Stimulated activated CD8-positive, alpha-beta memory T cell treated with anti-CD3 and anti-CD28 coated beads, Interleukin-15, amount 100 ng/mL, for 4 hours (primary cell): ENCODE results near the gene FFAR1.
"Not testable (repeated sequence)": the region's sequence is repeated elsewhere in the genome, so short reads cannot be mapped to it uniquely, and the experiment has no call there.

ENCODE experiments used
- DNase-seq, 2 donors: peaks; one replicate each; pipeline ENCODE4 v3.0.0-alpha.2; 2020; ENCODE audit warnings: low read depth in 2 of 2

FFAR1 gene

DNA sequence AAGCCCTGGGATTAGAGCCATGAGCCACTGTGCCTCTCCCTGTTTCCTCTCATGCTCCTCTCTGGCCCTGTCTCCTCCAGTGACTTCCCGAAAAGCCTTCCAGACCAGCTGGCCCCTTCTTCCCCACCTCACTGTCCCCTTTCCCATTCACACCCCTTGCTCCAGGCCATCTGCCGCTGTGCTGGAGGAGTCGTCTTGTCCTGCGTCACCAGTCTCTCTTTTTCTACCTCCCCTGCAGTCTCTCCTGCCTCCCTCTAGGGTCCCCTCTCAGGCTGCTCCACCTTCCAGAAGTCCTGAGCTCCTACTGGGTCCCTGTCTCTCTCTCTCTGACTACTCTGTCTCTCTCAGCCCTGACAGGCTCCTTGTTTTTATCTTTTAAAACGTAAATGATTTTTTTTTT, 5.3 kb upstream of the FFAR1 start:
- no peak for DNase-seq

DNA sequence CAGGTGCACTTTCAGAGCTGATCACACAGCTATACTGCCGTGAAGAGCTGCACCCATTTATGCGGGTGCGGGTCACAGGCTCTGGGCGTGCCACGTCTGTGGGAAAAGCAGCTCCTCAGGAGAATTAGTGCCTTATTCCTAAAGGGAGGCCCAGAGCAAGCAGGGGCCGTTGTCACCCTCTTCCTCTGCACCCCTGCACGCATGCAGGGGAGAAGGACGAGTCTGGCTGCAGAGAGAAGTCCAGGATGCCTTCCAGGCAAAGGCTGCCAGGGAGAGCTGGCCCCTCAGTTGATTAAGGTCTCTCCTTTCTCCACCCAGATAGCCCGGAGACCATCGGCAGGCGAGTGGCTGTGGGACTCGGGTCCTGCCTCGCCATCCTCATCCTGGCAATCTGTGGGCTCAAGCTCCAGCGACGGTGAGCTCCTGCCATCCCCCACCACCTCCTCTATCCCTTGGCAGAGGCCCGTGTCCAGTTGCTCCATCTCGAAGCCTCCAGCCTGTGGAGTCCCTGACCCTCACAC, 3.1 kb upstream of the FFAR1 start:
- DNase-seq = no peak

DNA sequence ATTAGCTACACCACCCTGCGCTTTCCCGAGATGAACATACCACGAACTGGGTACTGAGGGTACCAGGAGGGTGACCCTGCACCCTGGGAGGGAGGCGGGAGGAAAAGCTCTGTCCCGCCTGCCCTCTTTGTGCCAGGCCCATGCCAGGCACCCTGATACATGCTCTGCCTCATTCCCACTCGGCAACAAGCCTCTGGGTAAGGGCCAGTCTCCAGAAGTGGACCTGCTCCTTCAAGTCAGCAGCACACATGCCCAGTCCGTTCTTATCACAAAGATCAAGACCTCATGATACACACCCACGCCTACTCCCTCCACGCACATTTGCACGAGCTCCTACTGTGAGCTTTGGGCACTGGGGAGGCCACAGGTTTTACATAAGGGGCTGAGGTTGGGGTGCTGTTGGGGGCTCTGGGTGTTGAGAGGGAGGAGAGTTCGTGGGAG, 2.0 kb upstream of the FFAR1 start:
- no peak for DNase-seq

DNA sequence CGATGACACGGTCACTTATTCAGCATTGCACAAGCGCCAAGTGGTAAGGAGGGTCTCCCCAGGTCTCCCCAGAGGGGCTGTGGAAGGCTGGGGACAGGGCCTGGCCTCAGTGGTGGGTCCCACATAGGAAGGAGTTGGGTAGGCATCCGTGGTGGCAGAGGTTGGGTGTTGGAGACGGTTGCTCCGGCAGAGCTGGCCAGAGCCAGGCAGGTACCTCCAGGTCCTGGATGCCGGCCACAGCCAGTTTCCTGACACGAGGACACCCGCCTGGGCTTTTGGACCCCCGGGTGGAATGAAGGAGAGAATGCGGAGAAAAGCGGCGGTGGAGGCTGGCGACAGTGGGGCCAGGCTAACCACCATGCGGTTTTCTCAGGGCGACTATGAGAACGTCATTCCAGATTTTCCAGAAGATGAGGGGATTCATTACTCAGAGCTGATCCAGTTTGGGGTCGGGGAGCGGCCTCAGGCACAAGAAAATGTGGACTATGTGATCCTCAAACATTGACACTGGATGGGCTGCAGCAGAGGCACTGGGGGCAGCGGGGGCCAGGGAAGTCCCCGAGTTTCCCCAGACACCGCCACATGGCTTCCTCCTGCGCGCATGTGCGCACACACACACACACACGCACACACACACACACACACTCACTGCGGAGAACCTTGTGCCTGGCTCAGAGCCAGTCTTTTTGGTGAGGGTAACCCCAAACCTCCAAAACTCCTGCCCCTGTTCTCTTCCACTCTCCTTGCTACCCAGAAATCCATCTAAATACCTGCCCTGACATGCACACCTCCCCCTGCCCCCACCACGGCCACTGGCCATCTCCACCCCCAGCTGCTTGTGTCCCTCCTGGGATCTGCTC, 1.3 kb upstream of the FFAR1 start:
- peak; percentile 48 to 56 for DNase-seq

DNA sequence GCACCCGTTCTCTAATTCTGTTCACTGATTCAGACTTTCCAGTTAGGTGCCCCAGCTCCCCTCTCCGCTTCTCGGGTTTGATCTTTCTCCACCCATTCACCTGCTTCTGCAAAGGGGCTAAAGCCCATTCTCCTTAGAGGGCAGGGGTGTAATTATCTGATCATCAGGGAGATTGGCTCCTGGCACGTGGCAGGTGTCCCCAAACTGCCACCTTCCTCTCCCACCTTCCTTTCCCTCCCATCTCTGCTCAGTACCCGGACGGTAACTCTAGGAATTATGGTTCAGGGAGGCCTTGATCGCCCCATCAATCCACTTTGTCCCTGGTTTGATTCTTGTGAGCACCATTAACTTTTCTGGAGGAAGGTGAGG, 212 bp downstream of the FFAR1 start:
- no peak for DNase-seq

DNA sequence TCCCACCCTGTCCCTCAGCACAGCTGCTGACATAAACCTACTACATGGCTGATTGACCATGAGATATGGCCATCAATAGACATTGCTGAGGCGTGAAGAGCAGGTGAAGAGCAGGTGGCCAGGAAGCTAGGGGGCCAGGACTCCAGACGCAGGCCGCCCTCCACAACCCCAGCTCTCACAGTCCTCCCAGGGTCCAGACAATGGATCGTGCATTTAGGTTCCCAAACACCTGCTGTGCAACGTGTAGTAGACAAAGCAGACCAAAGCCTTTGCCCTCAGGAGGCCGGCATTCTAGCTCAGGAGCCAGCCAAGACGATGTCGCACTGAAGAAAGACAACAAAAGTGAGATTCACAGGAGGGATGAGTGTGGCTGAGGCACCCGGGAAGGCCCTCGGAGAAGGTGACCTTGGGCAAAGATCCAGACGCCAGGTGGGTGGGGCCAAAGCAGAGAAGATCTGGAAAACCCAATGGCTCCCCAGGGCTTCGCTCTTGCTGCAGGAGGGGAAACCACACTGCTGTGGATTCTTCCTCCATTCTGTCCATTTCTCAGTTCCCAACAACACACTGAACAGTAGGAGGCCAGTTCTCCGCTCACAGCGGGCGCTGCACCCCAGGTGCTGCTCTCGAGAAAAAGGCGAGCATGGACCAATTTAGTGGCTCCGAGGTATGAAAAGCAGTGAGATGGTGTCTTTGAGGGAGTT, 1.4 kb downstream of the FFAR1 start:
- DNase-seq = no peak

DNA sequence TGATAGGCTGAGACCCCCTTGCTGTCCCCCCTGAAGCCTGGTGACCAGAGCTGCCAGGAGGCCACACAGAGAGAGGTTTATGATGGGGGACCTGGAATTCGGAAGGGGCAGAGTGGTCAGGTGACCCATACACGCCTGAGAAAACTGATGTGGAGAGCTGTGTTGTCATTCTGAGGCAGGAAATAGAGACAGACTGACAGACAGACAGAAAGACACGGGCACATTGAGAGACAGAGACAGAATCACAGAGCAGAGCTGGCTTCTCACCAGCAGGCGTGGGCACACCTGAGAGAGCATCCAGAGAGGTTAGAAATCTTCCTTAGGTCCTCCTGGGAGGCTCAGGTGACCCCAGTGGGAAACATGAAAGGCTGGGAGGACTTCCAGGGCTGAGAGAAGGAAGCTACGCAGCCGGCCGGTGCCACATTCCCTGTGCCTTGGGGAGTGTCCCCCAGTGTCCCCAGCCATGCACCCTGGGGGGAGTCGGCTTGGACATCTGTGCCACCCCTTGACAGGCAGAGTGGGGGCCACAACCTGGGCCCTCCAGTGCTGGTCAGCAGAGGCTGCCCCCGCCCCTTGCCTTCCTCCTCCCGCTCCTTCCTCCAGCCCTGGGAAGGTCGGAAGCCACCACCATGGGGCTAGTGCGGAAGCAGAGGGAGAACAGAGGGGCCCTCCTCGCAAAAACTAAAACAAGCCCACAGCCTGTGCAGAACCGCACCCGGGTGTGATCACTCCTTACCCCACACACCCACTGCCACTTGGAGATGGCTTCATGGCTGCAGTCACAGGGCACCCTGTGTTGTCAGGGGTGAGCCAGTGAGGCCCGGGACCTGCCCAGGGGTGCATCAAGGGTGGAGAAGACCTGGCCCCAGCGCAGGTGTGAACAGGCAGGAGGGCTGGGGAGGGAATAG, 2.2 kb downstream of the FFAR1 start:
- DNase-seq = no peak

DNA sequence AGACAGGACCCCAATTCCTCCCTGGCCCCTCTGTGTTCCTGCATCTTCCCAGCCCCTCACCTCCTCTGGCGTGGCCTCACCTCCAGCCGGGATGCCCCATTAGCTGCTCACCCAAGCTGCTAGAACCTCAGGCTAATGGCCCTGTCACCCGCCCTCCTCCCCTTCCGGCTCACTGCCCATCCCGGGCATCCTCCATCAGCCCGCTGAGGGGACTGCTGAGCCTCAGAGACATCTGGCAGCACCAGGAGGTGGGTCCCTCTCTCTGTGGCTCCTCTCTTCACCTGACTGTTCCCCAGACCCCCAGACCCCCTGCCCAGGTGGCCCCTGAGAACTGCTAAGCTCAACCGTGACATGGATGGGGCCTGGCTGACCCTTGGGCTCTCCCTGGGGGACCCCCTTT, 2.9 kb downstream of the FFAR1 start:
- DNase-seq = no peak

DNA sequence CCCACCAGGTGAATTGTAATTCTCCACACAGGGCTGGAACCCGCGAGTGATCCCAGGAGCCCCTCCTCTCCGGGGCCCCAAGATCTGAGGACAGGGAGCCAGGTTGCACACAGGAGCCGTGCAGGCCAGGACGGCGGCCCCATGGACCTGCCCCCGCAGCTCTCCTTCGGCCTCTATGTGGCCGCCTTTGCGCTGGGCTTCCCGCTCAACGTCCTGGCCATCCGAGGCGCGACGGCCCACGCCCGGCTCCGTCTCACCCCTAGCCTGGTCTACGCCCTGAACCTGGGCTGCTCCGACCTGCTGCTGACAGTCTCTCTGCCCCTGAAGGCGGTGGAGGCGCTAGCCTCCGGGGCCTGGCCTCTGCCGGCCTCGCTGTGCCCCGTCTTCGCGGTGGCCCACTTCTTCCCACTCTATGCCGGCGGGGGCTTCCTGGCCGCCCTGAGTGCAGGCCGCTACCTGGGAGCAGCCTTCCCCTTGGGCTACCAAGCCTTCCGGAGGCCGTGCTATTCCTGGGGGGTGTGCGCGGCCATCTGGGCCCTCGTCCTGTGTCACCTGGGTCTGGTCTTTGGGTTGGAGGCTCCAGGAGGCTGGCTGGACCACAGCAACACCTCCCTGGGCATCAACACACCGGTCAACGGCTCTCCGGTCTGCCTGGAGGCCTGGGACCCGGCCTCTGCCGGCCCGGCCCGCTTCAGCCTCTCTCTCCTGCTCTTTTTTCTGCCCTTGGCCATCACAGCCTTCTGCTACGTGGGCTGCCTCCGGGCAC, 3.9 kb downstream of the FFAR1 start:
- no peak for DNase-seq

DNA sequence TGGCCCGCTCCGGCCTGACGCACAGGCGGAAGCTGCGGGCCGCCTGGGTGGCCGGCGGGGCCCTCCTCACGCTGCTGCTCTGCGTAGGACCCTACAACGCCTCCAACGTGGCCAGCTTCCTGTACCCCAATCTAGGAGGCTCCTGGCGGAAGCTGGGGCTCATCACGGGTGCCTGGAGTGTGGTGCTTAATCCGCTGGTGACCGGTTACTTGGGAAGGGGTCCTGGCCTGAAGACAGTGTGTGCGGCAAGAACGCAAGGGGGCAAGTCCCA, 4.4 kb downstream of the FFAR1 start:
- no peak for DNase-seq

DNA sequence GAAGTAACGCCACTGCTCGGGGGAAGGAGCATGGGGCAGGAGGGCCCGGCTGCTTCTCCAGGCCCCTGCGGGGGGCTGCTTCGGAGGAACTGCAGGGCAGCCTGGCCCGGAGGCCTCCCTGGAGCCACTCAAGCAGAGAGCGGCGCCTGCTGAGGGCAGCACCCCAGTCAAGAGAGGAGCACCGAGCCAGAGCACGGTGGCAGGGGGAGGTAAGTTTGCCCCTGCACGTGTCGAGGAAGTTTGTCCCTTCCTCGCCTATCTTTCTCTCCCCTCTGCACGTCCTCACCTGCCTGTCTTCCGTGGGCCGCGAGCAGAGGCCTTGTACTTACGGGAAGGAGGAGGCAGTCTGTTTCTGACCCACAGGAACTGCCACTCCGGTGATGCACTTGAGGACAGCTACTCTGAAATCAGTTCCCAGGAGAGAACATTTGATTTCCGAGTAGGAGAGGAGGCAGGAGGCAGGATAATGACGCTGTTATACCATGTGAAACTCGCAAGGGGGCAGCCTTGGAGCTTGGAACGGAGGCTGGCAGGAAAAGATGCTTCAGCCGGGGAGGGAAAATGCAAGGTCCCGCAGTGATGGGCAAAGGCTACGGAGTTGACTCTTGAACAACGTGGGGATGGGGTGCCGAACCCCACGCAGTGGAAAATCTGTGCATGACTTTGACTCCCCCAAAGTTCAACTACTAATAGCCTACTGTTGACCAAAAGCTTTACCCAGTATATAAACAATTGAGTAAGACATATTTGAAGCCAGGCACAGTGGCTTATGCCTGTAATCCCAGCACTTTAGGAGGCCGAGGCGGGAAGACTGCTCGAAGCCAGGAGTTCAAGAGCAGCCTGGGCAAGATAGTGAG, 5.0 kb downstream of the FFAR1 start:
- peak; percentile 29 to 45 for DNase-seq

DNA sequence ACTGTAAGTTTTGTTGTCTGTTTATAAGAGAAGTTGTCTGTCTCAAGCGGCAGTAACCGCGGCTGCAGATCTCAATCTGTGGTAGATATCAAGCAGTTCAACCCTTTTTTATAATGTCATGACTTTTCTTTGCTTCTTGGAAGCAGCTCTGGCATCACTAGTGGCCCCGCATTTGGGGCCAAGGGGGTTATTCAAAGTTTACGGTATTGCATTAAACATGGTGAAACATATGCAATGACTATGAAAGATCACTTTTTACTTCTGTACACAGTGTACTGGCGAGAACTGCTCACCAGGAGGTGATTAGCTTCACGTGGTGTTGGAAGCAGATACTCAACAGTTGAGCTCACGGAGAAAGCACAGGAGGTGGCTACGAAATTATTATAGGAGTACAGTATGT, 5.9 kb downstream of the FFAR1 start:
- no peak for DNase-seq

DNA sequence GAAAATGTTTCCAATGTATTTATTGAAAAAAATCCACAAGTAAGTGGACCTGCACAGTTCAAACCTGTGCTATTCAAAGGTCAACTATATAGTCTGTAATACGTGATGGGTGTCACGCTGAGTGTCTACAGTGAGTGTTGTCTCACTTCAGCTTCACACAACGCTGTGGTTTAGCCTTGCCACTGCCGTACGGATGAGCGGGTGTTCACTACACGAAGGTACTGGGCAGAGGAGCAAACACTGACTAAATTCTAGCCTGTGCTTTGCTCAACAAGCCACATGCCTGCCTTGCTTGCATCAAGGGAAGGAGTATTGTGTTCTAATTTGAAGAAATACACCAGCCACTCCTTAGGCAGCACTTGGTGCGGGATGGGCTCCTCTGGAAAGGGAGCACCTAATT, 7.2 kb downstream of the FFAR1 start:
- DNase-seq = no peak

DNA sequence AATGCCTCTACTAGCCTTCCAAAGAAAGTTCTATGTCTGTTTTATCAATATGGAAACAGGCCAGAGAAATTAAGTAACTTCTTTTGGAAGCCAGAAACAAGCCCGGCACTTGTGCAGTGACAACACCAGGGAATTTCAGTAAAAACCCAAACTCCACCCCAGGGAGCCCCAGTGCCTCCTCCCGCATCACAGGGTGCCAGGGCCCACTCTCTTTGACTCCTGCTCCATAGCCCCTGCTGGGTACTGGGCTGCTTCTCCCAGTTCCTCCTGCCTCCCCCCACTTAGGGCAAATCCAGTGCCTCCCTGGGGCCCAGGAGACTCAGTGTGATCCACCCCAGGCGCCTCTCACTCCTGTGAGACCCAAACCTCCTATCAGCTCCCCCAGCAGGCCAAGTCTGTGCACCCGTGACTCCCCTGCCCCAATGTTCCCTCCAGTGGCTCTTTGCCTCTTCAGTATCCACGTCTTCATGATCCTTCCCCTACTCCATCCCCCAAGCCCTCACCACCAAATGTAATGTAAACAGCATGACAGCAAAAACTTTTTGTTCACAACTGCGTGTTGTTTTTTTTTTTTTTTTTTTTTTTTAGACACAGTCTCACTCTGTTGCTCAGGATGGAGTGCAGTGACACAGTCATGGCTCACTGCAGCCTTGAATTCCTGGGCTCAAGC, 8.2 kb downstream of the FFAR1 start:
- DNase-seq = no peak

DNA sequence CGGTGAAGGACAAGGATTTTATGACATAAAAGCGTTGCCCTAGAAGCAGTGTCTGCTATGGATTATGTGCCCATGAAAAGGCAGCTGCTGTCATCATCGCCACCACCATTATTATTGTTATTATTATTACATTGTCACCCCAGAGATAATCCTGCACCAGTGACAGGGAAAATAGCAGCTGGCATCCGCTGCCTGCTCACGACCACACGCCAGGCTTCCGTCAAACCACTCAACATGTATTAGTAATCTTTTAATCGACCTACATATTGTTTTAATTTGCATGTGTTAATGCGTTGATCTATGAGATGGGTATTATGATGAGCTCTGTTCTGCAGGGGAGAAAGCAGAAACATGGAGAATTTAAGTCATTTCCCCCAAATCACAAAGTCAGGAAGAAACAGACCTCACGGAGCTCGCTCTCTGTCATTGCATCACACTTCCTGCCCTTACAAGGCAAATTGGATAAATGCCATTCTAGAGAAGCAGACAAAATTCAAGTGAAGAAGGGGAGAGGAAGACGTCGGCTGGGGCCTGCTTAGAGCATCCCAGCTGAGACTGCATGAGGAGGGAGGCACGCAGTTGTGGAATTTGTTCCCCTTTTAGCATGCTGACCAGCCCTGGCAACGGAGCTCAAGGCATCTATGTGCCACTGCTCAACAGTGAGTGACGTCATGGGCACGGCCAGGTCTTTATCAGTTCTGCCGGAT, 10.3 kb downstream of the FFAR1 start, which contains the start of gene FFAR3:
TSS of gene FFAR3 (plus strand) at position 594 of the 707 bp plus-strand sequence. CDS start 431 bp downstream, outside the sequence.
- DNase-seq = no peak

DNA sequence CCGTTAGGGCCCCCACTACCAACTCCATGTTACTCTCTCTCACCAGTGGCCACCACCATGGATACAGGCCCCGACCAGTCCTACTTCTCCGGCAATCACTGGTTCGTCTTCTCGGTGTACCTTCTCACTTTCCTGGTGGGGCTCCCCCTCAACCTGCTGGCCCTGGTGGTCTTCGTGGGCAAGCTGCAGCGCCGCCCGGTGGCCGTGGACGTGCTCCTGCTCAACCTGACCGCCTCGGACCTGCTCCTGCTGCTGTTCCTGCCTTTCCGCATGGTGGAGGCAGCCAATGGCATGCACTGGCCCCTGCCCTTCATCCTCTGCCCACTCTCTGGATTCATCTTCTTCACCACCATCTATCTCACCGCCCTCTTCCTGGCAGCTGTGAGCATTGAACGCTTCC, 11.1 kb downstream of the FFAR1 start:
- not testable (repeated sequence) for DNase-seq

DNA sequence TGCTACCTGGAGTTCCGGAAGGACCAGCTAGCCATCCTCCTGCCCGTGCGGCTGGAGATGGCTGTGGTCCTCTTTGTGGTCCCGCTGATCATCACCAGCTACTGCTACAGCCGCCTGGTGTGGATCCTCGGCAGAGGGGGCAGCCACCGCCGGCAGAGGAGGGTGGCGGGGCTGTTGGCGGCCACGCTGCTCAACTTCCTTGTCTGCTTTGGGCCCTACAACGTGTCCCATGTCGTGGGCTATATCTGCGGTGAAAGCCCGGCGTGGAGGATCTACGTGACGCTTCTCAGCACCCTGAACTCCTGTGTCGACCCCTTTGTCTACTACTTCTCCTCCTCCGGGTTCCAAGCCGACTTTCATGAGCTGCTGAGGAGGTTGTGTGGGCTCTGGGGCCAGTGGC, 11.7 kb downstream of the FFAR1 start:
- not testable (repeated sequence) for DNase-seq

DNA sequence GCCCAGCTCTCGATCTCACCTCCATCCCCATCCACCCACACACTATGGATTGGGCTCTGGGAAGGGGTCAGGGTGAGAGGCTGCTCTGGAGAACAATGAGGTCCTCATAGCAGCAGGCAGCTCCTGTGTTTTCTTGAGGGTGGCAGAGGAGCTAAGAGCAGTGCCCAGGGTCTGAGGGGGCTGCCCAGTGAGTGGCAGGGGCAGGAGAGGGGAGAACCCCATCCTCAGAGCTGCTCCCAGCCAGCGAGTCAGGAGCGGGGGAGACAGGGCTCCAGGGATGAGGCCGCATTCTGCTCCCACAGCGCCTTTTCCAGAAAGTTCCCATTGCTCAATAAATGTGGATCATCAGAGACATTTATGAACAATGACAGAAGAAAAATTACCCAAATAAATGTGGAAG, 12.4 kb downstream of the FFAR1 start:
- DNase-seq = not testable (repeated sequence)

DNA sequence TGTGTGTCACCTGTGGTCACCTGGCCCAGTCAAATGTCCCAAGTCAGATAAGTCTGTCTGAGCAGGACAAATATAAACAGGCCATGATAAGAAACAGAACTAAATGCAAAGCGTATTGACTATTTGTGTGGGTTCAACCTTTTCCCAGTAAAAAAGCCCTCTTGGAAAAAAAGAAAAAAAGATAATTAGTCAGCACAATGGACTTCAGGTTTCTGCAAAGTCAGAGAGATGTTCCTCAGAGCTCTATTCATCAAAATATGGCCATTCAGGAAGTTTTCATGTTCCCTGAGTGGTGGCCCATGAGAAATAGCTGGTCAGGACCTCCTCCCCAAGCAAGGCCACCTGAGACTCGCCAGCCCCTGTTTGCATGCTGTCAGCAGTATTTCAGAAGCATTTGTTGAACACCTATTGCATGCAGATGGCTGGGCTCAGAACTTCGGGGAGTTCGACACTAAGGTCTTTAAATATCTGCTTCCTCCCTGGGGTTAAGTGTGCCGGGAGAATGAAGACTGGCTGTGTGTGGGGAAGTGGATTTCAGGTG, 13.2 kb downstream of the FFAR1 start:
- DNase-seq = no peak
